ENCODE data around the gene ADCY4. TPM values are rescaled to one million over a fixed set of nuclear protein-coding genes. Genes with fewer than 3 reads are reported as not detected.

The ADCY4 gene
- total RNA-seq, 6 experiments from 2014 or later = 2.3 to 7.2 (median 3.9) TPM

DNA sequence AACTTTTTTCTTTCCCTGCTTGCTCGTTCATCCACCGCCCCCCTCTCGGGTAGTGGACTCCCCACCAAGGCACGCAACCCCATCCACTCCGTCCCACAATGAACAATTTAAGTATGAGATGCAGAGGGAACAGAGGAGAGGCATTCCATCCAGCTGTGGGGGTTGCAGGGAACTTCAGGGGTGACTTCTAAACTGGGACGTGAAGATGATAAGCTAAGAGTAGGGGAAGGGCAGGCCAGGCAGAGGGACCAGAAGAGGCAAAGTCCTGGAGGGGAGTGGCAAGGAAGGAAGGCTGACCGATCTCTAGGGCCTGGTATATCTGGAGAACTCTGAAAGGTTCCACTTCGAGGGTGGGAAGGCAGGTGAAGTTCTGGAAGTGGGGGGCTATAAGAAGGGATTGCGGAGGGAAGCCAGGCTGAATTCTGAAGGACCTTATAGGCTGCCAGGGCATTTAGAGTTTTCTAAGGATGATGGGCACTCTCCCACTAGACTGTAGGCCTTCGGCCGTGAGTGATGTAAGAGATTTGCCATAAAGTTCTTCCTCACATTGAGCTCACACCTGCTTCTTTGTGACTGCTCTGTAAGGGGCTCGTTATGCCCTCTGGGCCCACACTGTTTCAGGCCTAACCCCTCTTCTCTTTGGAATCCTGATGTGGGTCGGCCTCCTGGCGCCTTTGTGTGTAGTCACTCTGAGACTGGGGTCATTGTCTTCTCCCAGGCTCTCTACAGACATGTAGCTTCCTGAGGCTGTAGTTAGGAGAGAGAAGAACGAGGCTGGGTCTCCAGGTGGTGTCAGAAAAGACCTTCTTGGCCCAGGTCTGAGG is 45.2 kb upstream of the ADCY4 start:
- DNase-seq (no peak), ATAC-seq (no peak)
- Histone ChIP-seq H3K27ac (no peak overlapping the region), H3K9me3 (no peaks in the 10 kb centered on the region), H3K4me1 (no peaks in the 10 kb centered on the region), H3K36me3 (no peaks in the 10 kb centered on the region), H3K4me3 (no peak overlapping the region), H3K27me3 (no peaks in the 10 kb centered on the region)
- WGBS (ENCODE audit: insufficient coverage, low coverage, low lambda C conversion rate, missing lambda C conversion rate) = 77% methylated on average over 12 of the region's 15 CpGs
- intact Hi-C loops (cut with DNase I) = no loop called here
- TF ChIP-seq, protein P1, sequence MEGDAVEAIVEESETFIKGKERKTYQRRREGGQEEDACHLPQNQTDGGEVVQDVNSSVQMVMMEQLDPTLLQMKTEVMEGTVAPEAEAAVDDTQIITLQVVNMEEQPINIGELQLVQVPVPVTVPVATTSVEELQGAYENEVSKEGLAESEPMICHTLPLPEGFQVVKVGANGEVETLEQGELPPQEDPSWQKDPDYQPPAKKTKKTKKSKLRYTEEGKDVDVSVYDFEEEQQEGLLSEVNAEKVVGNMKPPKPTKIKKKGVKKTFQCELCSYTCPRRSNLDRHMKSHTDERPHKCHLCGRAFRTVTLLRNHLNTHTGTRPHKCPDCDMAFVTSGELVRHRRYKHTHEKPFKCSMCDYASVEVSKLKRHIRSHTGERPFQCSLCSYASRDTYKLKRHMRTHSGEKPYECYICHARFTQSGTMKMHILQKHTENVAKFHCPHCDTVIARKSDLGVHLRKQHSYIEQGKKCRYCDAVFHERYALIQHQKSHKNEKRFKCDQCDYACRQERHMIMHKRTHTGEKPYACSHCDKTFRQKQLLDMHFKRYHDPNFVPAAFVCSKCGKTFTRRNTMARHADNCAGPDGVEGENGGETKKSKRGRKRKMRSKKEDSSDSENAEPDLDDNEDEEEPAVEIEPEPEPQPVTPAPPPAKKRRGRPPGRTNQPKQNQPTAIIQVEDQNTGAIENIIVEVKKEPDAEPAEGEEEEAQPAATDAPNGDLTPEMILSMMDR (IDR thresholded peaks at IDR 0.05) = no peak
- no peak for TF ChIP-seq POLR2A (IDR thresholded peaks at IDR 0.05)

DNA sequence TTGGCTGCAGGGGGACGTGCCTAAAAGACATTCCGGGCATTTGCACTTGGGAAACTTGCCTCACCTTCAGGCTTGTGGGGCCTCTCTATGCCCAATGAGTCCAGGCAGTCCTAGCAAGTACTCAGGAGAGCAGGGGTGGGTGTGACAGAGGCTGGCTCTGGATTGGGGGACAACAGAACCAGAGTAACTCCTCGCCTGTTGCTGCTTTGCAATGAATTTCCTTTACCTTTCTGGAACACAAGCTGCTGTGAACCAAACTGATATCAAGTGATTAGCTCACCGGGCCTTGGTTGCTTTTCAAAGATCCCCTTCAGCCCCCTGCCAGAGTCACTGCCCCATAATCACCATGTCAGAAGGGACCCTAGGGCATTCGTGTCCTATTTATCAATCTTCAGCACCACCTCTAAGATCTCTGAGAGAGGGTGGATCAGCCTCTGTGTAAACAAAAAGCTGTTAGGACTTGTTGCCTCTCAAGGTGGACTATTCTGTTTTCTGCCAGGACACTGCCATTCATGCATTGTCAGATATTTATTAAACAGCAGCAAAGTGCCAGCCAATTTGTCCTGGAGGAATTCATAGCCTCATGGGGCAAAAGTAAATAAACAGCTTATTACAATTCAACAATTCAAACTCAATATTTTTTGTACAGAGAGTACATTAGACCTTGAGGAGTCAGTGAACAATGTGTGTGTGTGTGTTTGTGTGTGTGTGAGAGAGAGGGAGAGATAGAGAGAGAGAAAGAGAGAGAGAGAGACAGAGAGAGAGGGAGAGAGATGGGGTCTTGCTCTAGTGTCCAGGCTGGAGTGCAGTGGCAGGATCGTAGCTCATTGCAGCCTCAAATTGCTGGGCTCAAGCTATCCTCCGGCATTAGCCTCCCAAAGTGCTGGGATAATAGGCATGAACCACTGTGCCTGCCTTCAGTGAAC is 44.4 kb upstream of the ADCY4 start:
- Histone ChIP-seq H3K4me3 (no peak overlapping the region), H3K36me3 (no peaks in the 10 kb centered on the region), H3K27me3 (no peaks in the 10 kb centered on the region), H3K4me1 (no peaks in the 10 kb centered on the region), H3K27ac (no peak overlapping the region), H3K9me3 (no peaks in the 10 kb centered on the region)
- DNase-seq = no peak
- TF ChIP-seq POLR2A (IDR thresholded peaks at IDR 0.05) = no peak
- TF ChIP-seq, protein P1 (IDR thresholded peaks at IDR 0.05) = no peak
- intact Hi-C loops (cut with DNase I) = no loop called here
- no peak for ATAC-seq
- 82% methylated on average over 4 of the region's 7 CpGs for WGBS (ENCODE audit: insufficient coverage, low coverage, low lambda C conversion rate, missing lambda C conversion rate)

DNA sequence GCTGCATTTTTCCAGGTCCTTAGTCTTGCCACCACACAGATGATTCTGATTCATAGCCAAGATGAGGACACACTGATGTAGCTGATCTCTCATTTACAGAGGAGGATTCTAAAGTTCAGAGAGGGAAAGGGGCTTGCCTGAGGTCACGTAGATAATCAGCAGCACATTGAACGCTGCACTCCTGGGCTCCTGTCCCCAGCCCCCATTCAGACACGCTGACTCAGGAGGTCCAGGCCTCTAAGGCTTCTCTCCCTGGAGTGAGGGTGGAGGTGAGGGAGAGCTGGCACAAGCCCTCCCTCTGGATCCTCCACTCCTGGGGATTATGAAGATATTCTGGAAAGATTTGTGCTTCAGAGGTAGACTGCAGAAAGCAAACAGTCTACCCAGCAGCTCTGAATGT is 43.5 kb upstream of the ADCY4 start:
- no peak for TF ChIP-seq POLR2A (IDR thresholded peaks at IDR 0.05)
- TF ChIP-seq, protein P1 (IDR thresholded peaks at IDR 0.05) = no peak
- intact Hi-C loops (cut with DNase I) = no loop called here
- no peak for ATAC-seq

DNA sequence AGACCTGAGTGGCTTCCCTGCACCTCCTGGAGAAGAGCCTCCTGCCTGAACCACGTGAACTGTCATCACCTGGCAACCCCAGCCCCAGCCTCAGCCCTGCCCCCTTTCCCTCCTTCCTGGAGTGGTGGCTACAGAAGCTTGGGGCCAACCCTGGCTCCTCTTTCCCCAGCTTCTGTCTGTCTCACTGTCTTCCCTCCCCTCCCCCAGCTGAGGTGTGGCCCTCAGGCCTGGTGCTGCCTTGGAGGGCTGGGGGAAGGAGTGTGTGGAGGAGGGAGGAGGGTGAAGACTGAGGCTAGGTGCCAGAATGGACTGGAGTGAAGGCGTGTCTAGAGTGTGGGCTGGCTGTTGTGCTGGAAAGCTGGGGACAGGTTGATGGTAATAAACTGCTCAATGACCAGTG is 42.8 kb upstream of the ADCY4 start:
- Histone ChIP-seq H3K4me3 (no peak overlapping the region), H3K27ac (no peak overlapping the region), H3K27me3 (no peaks in the 10 kb centered on the region), H3K9me3 (no peaks in the 10 kb centered on the region), H3K4me1 (no peaks in the 10 kb centered on the region), H3K36me3 (no peaks in the 10 kb centered on the region)
- ATAC-seq = no peak
- TF ChIP-seq, protein P1 (IDR thresholded peaks at IDR 0.05) = no peak
- TF ChIP-seq POLR2A (IDR thresholded peaks at IDR 0.05) = no peak
- DNase-seq = no peak
- intact Hi-C loops (cut with DNase I) = no loop called here
- no CpG with 5 or more reads among the region's 2 CpGs for WGBS (ENCODE audit: insufficient coverage, low coverage, low lambda C conversion rate, missing lambda C conversion rate)

More for the DNA sequence above, 43.5 kb upstream of the ADCY4 start:
- no peaks in the 10 kb centered on the region for H3K36me3 ChIP-seq
- H3K4me1 ChIP-seq = no peaks in the 10 kb centered on the region
- no peaks in the 10 kb centered on the region for H3K9me3 ChIP-seq
- H3K4me3 ChIP-seq = no peak overlapping the region
- no peak overlapping the region for H3K27ac ChIP-seq
- no peaks in the 10 kb centered on the region for H3K27me3 ChIP-seq
- WGBS (ENCODE audit: insufficient coverage, low coverage, low lambda C conversion rate, missing lambda C conversion rate) = no CpG with 5 or more reads among the region's 3 CpGs
- no peak for DNase-seq

Data from right lobe of liver (tissue), 6 donors.